Activated CD4-positive, alpha-beta T cell treated with anti-CD3 and anti-CD28 coated beads for 36 hours (primary cell): ENCODE data around the gene PRCD. TPM values are rescaled to one million over a fixed set of nuclear protein-coding genes. Genes with fewer than 3 reads are reported as not detected.

Experiments used
- ATAC-seq: fragments of 200-7000 bp; cut with Tn5 transposase; one replicate; pipeline ENCODE4 v1.10.0; 2021; ENCODE audit warnings: mild to moderate bottlenecking, moderate library complexity
- CTCF ChIA-PET: fragments of 350-600 bp; sonication (Branson Sonifier 250); formaldehyde crosslinking; loops from one replicate; lab custom pipeline; 2021; ENCODE audit warnings: antibody characterized with exemption; lab: Charles Lee
- POLR2A ChIA-PET: fragments of 350-600 bp; sonication (Branson Sonifier 250); formaldehyde crosslinking; loops from one replicate; lab custom pipeline; 2021; ENCODE audit warnings: antibody characterized with exemption, inconsistent platforms; lab: Charles Lee
- DNase-seq: peaks from one replicate; pipeline ENCODE4 v3.0.0-alpha.2; 2020
- H3K27ac Mint-ChIP-seq: one replicate; pipeline ENCODE4 v1.8.0; 2021; ENCODE audit warnings: mixed read lengths
- H3K27me3 Mint-ChIP-seq: one replicate; pipeline ENCODE4 v1.8.0; 2021; ENCODE audit warnings: mixed read lengths
- H3K36me3 Mint-ChIP-seq: one replicate; pipeline ENCODE4 v1.8.0; 2021; ENCODE audit warnings: low read depth, mixed read lengths
- H3K4me1 Mint-ChIP-seq: one replicate; pipeline ENCODE4 v1.8.0; 2021; ENCODE audit warnings: mixed read lengths
- H3K4me3 Mint-ChIP-seq: one replicate; pipeline ENCODE4 v1.8.0; 2021; ENCODE audit warnings: mild to moderate bottlenecking, moderate library complexity, mixed read lengths
- H3K9me3 Mint-ChIP-seq: one replicate; pipeline ENCODE4 v1.8.0; 2021; ENCODE audit warnings: low read depth, mixed read lengths
- intact Hi-C, 2 experiments: fragments of 100-400 bp; cut with DNase I in 1 of 2; cut with micrococcal nuclease in 1 of 2; formaldehyde crosslinking; loops; one replicate each; pipeline versions ENCODE4 v1.14.2 to v1.15.1; 2022 to 2024; cut with DNase I, micrococcal nuclease
- total RNA-seq, 2 experiments: library from RNA; stranded (reverse); gene quantifications; one replicate each; pipeline ENCODE4 v1.2.3, GENCODE V29; 2021

The PRCD gene
- total RNA-seq, 2 experiments from 2014 or later = not detected

- ChIA-PET POLR2A (no interaction called here), CTCF (interaction anchor here (0.5 to 1.6 kb wide), 4 partner anchors 9 to 434 kb away, joined by 3 to 5 read pairs (median 4); no protein-coding TSS in a partner anchor)
- H3K9me3 Mint-ChIP-seq = no peaks in the 10 kb centered on the region
- no peak for ATAC-seq
- H3K4me1 Mint-ChIP-seq = peaks cover 37% of the 10 kb centered on the region
- intact Hi-C loops = no loop called here
- no peaks in the 10 kb centered on the region for H3K27me3 Mint-ChIP-seq
- H3K27ac Mint-ChIP-seq = peak overlapping the region; percentile 13
- no peak overlapping the region for H3K4me3 Mint-ChIP-seq
- peaks cover 2% of the 10 kb centered on the region for H3K36me3 Mint-ChIP-seq
- DNase-seq = no peak
These were observed 41.6 kb upstream of the PRCD start for GRCh38 chr17:76497979-76498875.

GRCh38 chr17:76498876-76499251, 41.0 kb upstream of the PRCD start:
- H3K27me3 Mint-ChIP-seq = no peaks in the 10 kb centered on the region
- intact Hi-C loops = no loop called here
- H3K4me1 Mint-ChIP-seq = peaks cover 30% of the 10 kb centered on the region
- H3K36me3 Mint-ChIP-seq = peaks cover 2% of the 10 kb centered on the region
- CTCF ChIA-PET = interaction anchor here (1.1 to 2.0 kb wide), 4 partner anchors 9 to 46 kb away, joined by 4 to 9 read pairs (median 6); partner anchors contain the start of genes AANAT and UBE2O
- peak overlapping the region; percentile 13 for H3K27ac Mint-ChIP-seq
- POLR2A ChIA-PET = interaction anchor here (0.7 kb wide), 1 partner anchor 22 kb away, joined by 8 read pairs; no protein-coding TSS in a partner anchor
- no peaks in the 10 kb centered on the region for H3K9me3 Mint-ChIP-seq
- no peak overlapping the region for H3K4me3 Mint-ChIP-seq
- ATAC-seq (no peak), DNase-seq (no peak)

DNA sequence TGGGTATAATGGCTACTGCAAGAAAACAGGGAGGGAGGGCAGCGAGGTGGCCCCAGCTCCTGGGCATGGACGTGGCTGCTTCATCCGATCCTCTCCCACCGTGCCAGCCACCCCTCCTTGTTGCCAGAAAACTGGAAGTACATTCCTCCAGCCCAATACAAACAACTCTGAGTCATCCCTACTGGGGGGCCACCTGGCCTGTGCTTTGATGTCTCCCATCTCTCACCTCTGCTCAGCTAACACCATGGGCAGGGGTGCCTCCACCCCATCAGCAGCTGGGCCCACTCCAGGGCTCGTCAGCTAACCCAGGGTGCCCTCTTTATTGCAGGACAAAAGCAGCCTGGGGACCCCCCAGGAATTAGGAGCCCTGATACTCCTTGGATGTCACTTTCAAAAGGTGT, 40.6 kb upstream of the PRCD start:
- ChIA-PET CTCF (interaction anchor here (1.2 to 2.0 kb wide), 5 partner anchors 8 to 47 kb away, joined by 4 to 9 read pairs (median 5); partner anchors contain the start of genes AANAT and UBE2O), POLR2A (interaction anchor here (0.7 kb wide), 1 partner anchor 22 kb away, joined by 8 read pairs; no protein-coding TSS in a partner anchor)
- no peak for DNase-seq
- intact Hi-C loops = no loop called here
- no peaks in the 10 kb centered on the region for H3K9me3 Mint-ChIP-seq
- no peaks in the 10 kb centered on the region for H3K27me3 Mint-ChIP-seq
- no peak overlapping the region for H3K27ac Mint-ChIP-seq
- H3K36me3 Mint-ChIP-seq = peaks cover 2% of the 10 kb centered on the region
- H3K4me1 Mint-ChIP-seq = peaks cover 28% of the 10 kb centered on the region
- peak overlapping the region; percentile 87 for H3K4me3 Mint-ChIP-seq
- no peak for ATAC-seq

GRCh38 chr17:76500074-76500746, 39.6 kb upstream of the PRCD start:
- Mint-ChIP-seq H3K9me3 (no peaks in the 10 kb centered on the region), H3K27me3 (no peaks in the 10 kb centered on the region), H3K27ac (peak overlapping the region; percentile 51), H3K4me3 (peak overlapping the region; percentile 87), H3K4me1 (peaks cover 28% of the 10 kb centered on the region), H3K36me3 (peaks cover 2% of the 10 kb centered on the region)
- ATAC-seq = no peak
- ChIA-PET POLR2A (no interaction called here), CTCF (interaction anchor here (1.2 to 2.0 kb wide), 4 partner anchors 9 to 47 kb away, joined by 4 to 9 read pairs (median 6); partner anchors contain the start of genes AANAT and UBE2O)
- DNase-seq = no peak
- intact Hi-C loops = loop anchor here in 1 of 2 experiments (10.0 kb wide), 1 partner anchor 395 kb away; the partner anchor contains the start of gene EXOC7

DNA sequence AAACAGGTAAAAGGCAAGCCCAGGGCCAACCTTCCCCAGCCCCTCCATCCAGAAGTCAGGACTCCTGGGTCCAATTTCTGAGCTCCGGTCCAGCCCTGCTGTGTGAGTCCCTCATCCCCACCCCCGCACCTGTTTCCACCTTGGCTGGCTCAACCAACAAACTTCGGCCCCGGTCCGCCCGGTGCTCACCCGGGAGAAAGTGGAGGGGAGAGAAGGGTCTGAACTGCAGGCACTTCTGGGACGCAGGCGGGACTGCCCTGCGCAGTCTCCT, 39.2 kb upstream of the PRCD start:
- ChIA-PET CTCF (interaction anchor here (1.6 to 2.0 kb wide), 2 partner anchors 23 to 48 kb away, joined by 4 to 9 read pairs; partner anchors contain the start of gene UBE2O), POLR2A (no interaction called here)
- intact Hi-C loops = loop anchor here (1.0 to 10.0 kb wide), 9 partner anchors 7 to 984 kb away; partner anchors contain the start of genes ACOX1 (in 1 of the 2), EXOC7 (in 1 of the 2), PRPSAP1 (in 1 of the 2) and SPHK1 (in 1 of the 2)
- Mint-ChIP-seq H3K27ac (peak overlapping the region; percentile 51), H3K9me3 (no peaks in the 10 kb centered on the region), H3K27me3 (no peaks in the 10 kb centered on the region), H3K4me1 (peaks cover 28% of the 10 kb centered on the region), H3K4me3 (peak overlapping the region; percentile 87), H3K36me3 (peaks cover 2% of the 10 kb centered on the region)
- ATAC-seq = peak; percentile 27
- DNase-seq = peak; percentile 22

DNA sequence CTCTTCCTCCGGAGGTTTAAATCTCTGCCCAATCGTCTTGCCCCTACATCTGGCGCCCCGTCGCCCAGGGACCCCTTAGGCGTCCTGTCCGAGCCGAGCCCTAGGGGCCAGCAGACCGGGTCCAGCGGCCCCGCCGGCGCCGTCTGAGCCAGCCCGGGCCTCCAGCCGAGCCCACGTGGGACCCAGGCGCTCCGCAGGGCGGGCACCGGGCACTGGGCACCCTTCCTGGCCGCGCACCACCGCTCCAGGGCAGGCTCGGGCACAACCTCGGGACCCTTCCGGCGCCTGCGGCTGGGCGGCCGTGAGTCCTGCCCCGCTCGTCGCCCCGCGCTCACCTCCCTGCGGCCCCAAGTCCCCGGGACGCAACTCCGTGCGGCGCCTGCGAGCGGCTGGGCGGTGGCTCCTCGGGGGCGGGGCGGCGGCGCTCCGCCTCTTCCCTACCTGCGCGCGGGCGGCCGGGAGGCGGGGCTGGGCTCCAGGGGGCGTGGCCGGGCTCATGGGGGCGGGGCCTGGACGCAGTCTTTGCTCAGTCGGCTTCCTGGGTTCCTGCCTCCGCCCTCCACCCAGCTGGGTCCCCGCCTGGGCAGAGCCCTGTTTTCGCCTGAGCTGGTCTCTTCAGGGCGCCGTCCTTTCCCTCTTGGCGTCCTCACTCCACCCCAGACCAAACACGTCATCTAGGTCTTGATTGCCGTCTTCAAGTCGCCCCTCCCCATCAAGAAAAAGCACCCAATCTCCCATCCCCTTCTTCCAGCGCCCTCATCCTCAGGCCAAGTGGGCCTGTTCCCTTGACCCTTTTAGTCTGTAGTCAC, 38.6 kb upstream of the PRCD start, which contains the start of gene RHBDF2:
Gene RHBDF2, minus strand, starts transcription at position 406 of the 809 bp plus-strand sequence. CDS start 19,899 bp downstream, outside the sequence.
- Mint-ChIP-seq H3K4me3 (peak within 1 kb of the TSS; percentile 87), H3K4me1 (peaks cover 29% of the 10 kb centered on the region), H3K27ac (peak within 1 kb of the TSS; percentile 94), H3K9me3 (no peaks in the 10 kb centered on the region), H3K27me3 (no peaks in the 10 kb centered on the region), H3K36me3 (peaks cover 2% of the 10 kb centered on the region)
- peak; percentile 98 for DNase-seq
- intact Hi-C loops = loop anchor here (1.0 to 10.0 kb wide), 9 partner anchors 8 to 985 kb away; partner anchors contain the start of genes ACOX1 (in 1 of the 2), EXOC7 (in 1 of the 2), PRPSAP1 (in 1 of the 2) and SPHK1 (in 1 of the 2)
- ChIA-PET POLR2A (no interaction called here), CTCF (interaction anchor here (0.9 to 2.0 kb wide), 5 partner anchors 8 to 92 kb away, joined by 3 to 9 read pairs (median 4); partner anchors contain the start of gene UBE2O)
- ATAC-seq = peak; percentile 91

- peaks cover 2% of the 10 kb centered on the region for H3K36me3 Mint-ChIP-seq
- POLR2A ChIA-PET = interaction anchor here (1.1 kb wide), 1 partner anchor 13 kb away, joined by 3 read pairs; no protein-coding TSS in a partner anchor
- ATAC-seq = no peak
These were observed 38.0 kb upstream of the PRCD start for GRCh38 chr17:76501827-76502307.

GRCh38 chr17:76502341-76503211, 37.3 kb upstream of the PRCD start:
- H3K36me3 Mint-ChIP-seq = no peaks in the 10 kb centered on the region
- ChIA-PET POLR2A (interaction anchor here (0.6 to 1.1 kb wide), 2 partner anchors 13 to 40 kb away, joined by 3 read pairs; no protein-coding TSS in a partner anchor), CTCF (interaction anchor here (0.5 to 2.2 kb wide), 15 partner anchors 9 to 108 kb away, joined by 3 to 11 read pairs (median 4); partner anchors contain the start of gene AANAT)
- no peak overlapping the region for H3K4me3 Mint-ChIP-seq
- H3K9me3 Mint-ChIP-seq = no peaks in the 10 kb centered on the region
- H3K27me3 Mint-ChIP-seq = no peaks in the 10 kb centered on the region
- H3K27ac Mint-ChIP-seq = no peak overlapping the region
- DNase-seq (no peak), ATAC-seq (no peak)
- peaks cover 30% of the 10 kb centered on the region for H3K4me1 Mint-ChIP-seq
- intact Hi-C loops = loop anchor here in 1 of 2 experiments (10.0 kb wide), 1 partner anchor 398 kb away; the partner anchor contains the start of gene EXOC7

More at GRCh38 chr17:76501827-76502307, 38.0 kb upstream of the PRCD start:
- Mint-ChIP-seq H3K27ac (peak overlapping the region; percentile 94), H3K27me3 (no peaks in the 10 kb centered on the region), H3K4me1 (peaks cover 36% of the 10 kb centered on the region), H3K9me3 (no peaks in the 10 kb centered on the region), H3K4me3 (peak overlapping the region; percentile 87)
- CTCF ChIA-PET = interaction anchor here (0.9 to 2.2 kb wide), 12 partner anchors 9 to 104 kb away, joined by 3 to 11 read pairs (median 4); partner anchors contain the start of gene AANAT
- no peak for DNase-seq
- intact Hi-C loops = loop anchor here (1.0 to 10.0 kb wide), 9 partner anchors 9 to 986 kb away; partner anchors contain the start of genes ACOX1 (in 1 of the 2), EXOC7 (in 1 of the 2), PRPSAP1 (in 1 of the 2) and SPHK1 (in 1 of the 2)

- intact Hi-C loops = loop anchor here in 1 of 2 experiments (10.0 kb wide), 1 partner anchor 399 kb away; the partner anchor contains the start of gene EXOC7
- no peaks in the 10 kb centered on the region for H3K36me3 Mint-ChIP-seq
- ATAC-seq (no peak), DNase-seq (no peak)
- CTCF ChIA-PET = interaction anchor here (0.6 to 2.7 kb wide), 5 partner anchors 11 to 174 kb away, joined by 3 to 14 read pairs (median 7); partner anchors contain the start of gene AANAT
- POLR2A ChIA-PET = no interaction called here
- no peak overlapping the region for H3K4me3 Mint-ChIP-seq
- H3K27me3 Mint-ChIP-seq = no peaks in the 10 kb centered on the region
- H3K4me1 Mint-ChIP-seq = peaks cover 25% of the 10 kb centered on the region
- H3K27ac Mint-ChIP-seq = no peak overlapping the region
- no peaks in the 10 kb centered on the region for H3K9me3 Mint-ChIP-seq
These were observed 35.7 kb upstream of the PRCD start for GRCh38 chr17:76504117-76504516.
